Natural killer cell (primary cell): ENCODE data around the gene PTOV1. TPM values are rescaled to one million over a fixed set of nuclear protein-coding genes. Genes with fewer than 3 reads are reported as not detected.
A peak's percentile ranks its signal among the peaks of the same experiment; 100 is the strongest.
"Not testable (repeated sequence)": the region's sequence is repeated elsewhere in the genome, so short reads cannot be mapped to it uniquely, and the experiment has no call there.

Experiments used
- ATAC-seq, 3 donors: fragments of 150-1000 bp in 2 of 3; fragments of 200-7000 bp in 1 of 3; cut with Tn5 transposase; 1 replicate in 1 of 3; 2 replicates in 2 of 3; pipeline ENCODE4 v1.10.0; 2021; ENCODE audit warnings: mild to moderate bottlenecking in 2 of 3, moderate library complexity in 2 of 3
- DNase-seq, 2 donors: peaks; one replicate each; pipeline versions ENCODE4 v3.0.0 to v3.0.0-alpha.2; 2013 to 2021; ENCODE audit warnings: mixed read lengths in 1 of 2
- H3K27ac ChIP-seq: one replicate; pipeline ENCODE4 v1.5.1; 2013; ENCODE audit warnings: mild to moderate bottlenecking, low read length
- H3K27me3 ChIP-seq: one replicate; pipeline ENCODE4 v1.6.1; 2013; ENCODE audit warnings: low read length; ENCODE audit not compliant: control insufficient read depth, insufficient read depth
- H3K36me3 ChIP-seq: one replicate; pipeline ENCODE4 v1.6.1; 2013; ENCODE audit warnings: low read length; ENCODE audit not compliant: control insufficient read depth, insufficient read depth
- H3K4me1 ChIP-seq: one replicate; pipeline ENCODE4 v1.6.1; 2013; ENCODE audit warnings: low read length; ENCODE audit not compliant: control insufficient read depth, insufficient read depth
- H3K4me3 ChIP-seq: one replicate; pipeline ENCODE4 v1.5.1; 2013; ENCODE audit warnings: low read length
- H3K9me3 ChIP-seq: one replicate; pipeline ENCODE4 v1.6.1; 2013; ENCODE audit warnings: low read length; ENCODE audit not compliant: control insufficient read depth, insufficient read depth
- H3K27ac Mint-ChIP-seq, 2 donors: one replicate each; pipeline ENCODE4 v1.8.0; 2022; ENCODE audit warnings: mild to moderate bottlenecking in 2 of 2, mixed read lengths in 2 of 2, moderate library complexity in 1 of 2
- H3K27me3 Mint-ChIP-seq, 2 donors: one replicate each; pipeline ENCODE4 v1.8.0; 2022; ENCODE audit warnings: low read depth in 2 of 2, mixed read lengths in 2 of 2
- H3K36me3 Mint-ChIP-seq: one replicate; pipeline ENCODE4 v1.8.0; 2022; ENCODE audit warnings: mixed read lengths
- H3K4me1 Mint-ChIP-seq, 2 donors: one replicate each; pipeline ENCODE4 v1.8.0; 2022; ENCODE audit warnings: mixed read lengths in 2 of 2
- H3K4me3 Mint-ChIP-seq: one replicate; pipeline ENCODE4 v1.8.0; 2022; ENCODE audit warnings: mild to moderate bottlenecking, moderate library complexity, mixed read lengths
- H3K9me3 Mint-ChIP-seq, 2 donors: one replicate each; pipeline ENCODE4 v1.8.0; 2022; ENCODE audit warnings: mixed read lengths in 2 of 2
- WGBS: methylation state at CpG from one replicate; pipeline ENCODE4 v1.1.7; 2013; ENCODE audit warnings: missing lambda C conversion rate; ENCODE audit not compliant: insufficient coverage; 5-methylcytosine and 5-hydroxymethylcytosine counted together
- intact Hi-C: fragments of 100-400 bp; cut with micrococcal nuclease; formaldehyde crosslinking; loops from one replicate; pipeline ENCODE4 v1.14.2; 2022
- total RNA-seq, 4 donors: library from RNA; stranded (reverse); fragments of 120-200 nt in 1 of 4; gene quantifications; one replicate each; pipeline versions ENCODE4 v1.2.3 to v1.2.4, GENCODE V29; 2013 to 2022
- TF ChIP-seq, protein P1 (sequence below): fragments of 200-600 bp; IDR thresholded peaks from one replicate; pipeline ENCODE4 v1.8.0; 2022; ENCODE audit warnings: antibody characterized with exemption

PTOV1 gene
- total RNA-seq, 3 donors from 2014 or later (not counting 1 experiment from before 2014, with no cell fraction given) = 116 to 132 (median 128) TPM

DNA sequence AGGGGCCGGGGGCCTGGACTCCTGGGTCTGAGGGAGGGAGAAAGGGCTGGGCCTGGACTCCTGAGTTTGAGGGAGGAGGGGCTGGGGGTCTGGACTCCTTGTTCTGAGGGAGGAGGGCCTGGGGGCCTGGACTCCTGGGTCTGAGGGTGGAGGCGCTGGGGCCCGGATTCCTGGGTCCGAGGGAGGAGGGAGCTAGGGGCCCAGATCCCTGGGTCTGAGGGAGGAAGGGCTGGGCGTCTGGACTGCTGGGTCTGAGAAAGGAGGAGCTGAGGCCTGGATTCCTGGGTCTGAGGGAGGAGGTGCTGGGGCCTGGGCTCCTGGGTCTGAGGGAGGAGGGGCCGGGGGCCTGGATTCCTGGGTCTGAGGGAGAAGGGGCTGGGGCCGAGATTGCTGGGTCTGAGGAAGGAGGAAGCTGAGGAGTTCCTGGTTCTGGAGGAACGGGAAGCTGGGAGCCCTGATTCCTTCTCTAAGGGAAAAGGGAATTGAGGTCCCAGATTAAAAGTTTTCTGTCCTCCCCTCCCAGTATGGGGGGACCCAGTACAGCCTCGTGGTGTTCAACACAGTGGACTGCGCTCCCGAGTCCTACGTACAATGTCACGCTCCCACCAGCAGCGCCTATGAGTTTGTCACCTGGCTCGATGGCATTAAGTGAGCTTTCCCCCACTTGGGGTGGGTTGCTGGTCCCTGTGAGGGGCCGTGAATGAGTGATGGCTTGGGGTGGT lies 32.1 kb upstream of the PTOV1 start:
- Histone ChIP-seq H3K4me1 (peaks cover 24% of the 10 kb centered on the region), H3K27ac (peak overlapping the region; percentile 99), H3K4me3 (peak overlapping the region; percentile 98), H3K36me3 (peaks cover 7% of the 10 kb centered on the region), H3K9me3 (no peaks in the 10 kb centered on the region), H3K27me3 (no peaks in the 10 kb centered on the region)
- peak overlapping the region; percentile 98 for H3K27ac Mint-ChIP-seq
- intact Hi-C loops = loop anchor here (2.0 kb wide), 1 partner anchor 32 kb away; the partner anchor contains the start of gene PTOV1
- H3K4me3 Mint-ChIP-seq = peak overlapping the region; percentile 98
- peaks cover 19 to 35% of the 10 kb centered on the region in 2 donors for H3K4me1 Mint-ChIP-seq
- TF ChIP-seq, protein P1, sequence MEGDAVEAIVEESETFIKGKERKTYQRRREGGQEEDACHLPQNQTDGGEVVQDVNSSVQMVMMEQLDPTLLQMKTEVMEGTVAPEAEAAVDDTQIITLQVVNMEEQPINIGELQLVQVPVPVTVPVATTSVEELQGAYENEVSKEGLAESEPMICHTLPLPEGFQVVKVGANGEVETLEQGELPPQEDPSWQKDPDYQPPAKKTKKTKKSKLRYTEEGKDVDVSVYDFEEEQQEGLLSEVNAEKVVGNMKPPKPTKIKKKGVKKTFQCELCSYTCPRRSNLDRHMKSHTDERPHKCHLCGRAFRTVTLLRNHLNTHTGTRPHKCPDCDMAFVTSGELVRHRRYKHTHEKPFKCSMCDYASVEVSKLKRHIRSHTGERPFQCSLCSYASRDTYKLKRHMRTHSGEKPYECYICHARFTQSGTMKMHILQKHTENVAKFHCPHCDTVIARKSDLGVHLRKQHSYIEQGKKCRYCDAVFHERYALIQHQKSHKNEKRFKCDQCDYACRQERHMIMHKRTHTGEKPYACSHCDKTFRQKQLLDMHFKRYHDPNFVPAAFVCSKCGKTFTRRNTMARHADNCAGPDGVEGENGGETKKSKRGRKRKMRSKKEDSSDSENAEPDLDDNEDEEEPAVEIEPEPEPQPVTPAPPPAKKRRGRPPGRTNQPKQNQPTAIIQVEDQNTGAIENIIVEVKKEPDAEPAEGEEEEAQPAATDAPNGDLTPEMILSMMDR = no peak
- H3K27me3 Mint-ChIP-seq = no peaks in the 10 kb centered on the region
- H3K9me3 Mint-ChIP-seq = no peaks in the 10 kb centered on the region
- no peaks in the 10 kb centered on the region for H3K36me3 Mint-ChIP-seq
- DNase-seq (peak in 1 of 2 donors; percentile 19), ATAC-seq (no peak)
- 42% methylated on average over 16 of the region's 16 CpGs for WGBS

DNA sequence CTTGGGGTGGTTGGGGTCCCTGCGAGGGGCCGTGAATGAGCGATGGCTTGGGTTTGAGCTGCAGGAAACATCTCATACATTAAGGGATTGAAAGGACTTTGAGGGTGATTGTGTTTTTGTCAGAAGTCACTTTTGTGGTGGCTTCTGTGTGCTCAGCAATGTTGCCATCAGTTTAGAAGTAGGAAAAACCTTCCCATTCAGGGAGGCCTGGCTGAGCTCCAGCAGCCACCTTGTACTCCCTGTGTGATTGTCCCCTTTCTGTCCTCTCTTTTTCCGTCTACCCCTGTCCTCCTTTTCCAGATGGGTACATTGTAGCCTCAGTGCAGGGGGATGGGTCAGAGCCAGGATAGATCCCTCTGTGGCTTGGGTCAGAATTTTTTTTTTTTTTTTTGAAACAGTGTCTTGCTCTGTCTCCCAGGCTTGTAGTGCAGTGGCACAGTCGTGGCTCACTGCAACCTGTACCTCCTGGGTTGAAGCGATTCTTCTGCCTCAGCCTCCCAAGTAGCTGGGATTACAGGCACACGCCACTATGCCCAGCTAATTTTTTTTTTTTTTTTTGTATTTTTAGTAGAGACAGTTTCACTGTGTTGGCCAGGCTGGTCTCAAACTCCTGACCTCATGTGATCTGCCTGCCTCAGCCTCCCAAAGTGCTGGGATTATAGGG lies 31.4 kb upstream of the PTOV1 start:
- WGBS = 88% methylated on average over 7 of the region's 7 CpGs
- H3K4me1 ChIP-seq = peaks cover 24% of the 10 kb centered on the region
- intact Hi-C loops = loop anchor here (2.0 kb wide), 1 partner anchor 31 kb away; the partner anchor contains the start of gene PTOV1
- not testable (repeated sequence) for H3K27me3 ChIP-seq, H3K27me3 Mint-ChIP-seq, H3K9me3 ChIP-seq, H3K27ac ChIP-seq, H3K4me3 ChIP-seq, H3K36me3 Mint-ChIP-seq, H3K9me3 Mint-ChIP-seq, ATAC-seq, DNase-seq
- Mint-ChIP-seq H3K4me3 (peak overlapping the region; percentile 98), H3K4me1 (peaks cover 12 to 29% of the 10 kb centered on the region in 2 donors), H3K27ac (peak overlapping the region; percentile 98)
- H3K36me3 ChIP-seq = peaks cover 10% of the 10 kb centered on the region

DNA sequence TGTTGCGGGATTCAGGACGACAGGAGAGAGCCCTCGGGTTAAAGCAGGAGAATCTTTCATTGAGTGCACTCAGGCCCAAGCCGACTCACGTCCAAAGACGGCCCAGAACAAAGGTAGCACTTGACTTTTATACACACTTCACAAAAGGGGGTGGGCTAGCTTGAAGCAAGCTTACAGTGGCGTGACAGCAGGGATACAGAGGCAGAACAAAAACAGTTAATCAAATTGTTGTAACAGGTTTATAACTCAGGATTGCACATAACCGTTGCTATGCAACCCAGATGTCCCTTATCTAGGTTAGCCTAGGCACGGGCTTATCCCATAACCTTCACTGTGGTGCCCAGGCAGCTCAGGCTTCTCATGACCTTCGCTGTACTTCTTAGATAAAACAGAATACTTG lies 30.8 kb upstream of the PTOV1 start:
- Mint-ChIP-seq H3K36me3 (no peaks in the 10 kb centered on the region), H3K27ac (no peak overlapping the region), H3K4me1 (peaks cover 10 to 29% of the 10 kb centered on the region in 2 donors), H3K27me3 (no peaks in the 10 kb centered on the region), H3K9me3 (no peaks in the 10 kb centered on the region), H3K4me3 (no peak overlapping the region)
- Histone ChIP-seq H3K27me3 (no peaks in the 10 kb centered on the region), H3K4me1 (peaks cover 24% of the 10 kb centered on the region), H3K9me3 (no peaks in the 10 kb centered on the region), H3K4me3 (no peak overlapping the region), H3K27ac (no peak overlapping the region), H3K36me3 (peaks cover 10% of the 10 kb centered on the region)
- TF ChIP-seq, protein P1 = no peak
- intact Hi-C loops = no loop called here
- 97% methylated on average over 10 of the region's 10 CpGs for WGBS
- DNase-seq = no peak
- no peak for ATAC-seq

DNA sequence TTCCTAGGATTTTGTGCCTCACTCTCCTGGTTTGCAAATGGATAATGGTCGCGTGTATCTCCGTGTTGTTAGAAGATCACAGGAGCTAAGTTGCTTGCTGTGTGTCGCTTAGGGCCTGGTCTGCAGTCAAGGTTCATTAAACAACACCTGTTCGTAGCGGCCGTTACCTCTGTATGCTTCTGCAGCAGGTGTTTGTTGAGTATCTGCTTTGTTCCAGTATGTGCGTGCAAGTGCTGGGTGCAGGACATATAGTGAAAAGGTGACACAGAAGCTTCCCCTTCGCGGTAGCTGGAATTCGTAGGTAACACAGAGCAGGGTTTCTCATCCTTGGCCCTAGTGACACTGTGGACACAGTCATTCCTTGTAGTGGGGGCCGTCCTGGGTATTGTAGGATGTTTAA lies 27.5 kb upstream of the PTOV1 start:
- 89% methylated on average over 11 of the region's 12 CpGs for WGBS
- H3K27me3 Mint-ChIP-seq = no peaks in the 10 kb centered on the region
- peaks cover 12% of the 10 kb centered on the region for H3K36me3 ChIP-seq
- no peak overlapping the region for H3K27ac Mint-ChIP-seq
- H3K4me1 ChIP-seq = peaks cover 12% of the 10 kb centered on the region
- TF ChIP-seq, protein P1 = no peak
- peaks cover 14 to 22% of the 10 kb centered on the region in 2 donors for H3K4me1 Mint-ChIP-seq
- H3K36me3 Mint-ChIP-seq = no peaks in the 10 kb centered on the region
- H3K9me3 ChIP-seq = no peaks in the 10 kb centered on the region
- ATAC-seq (no peak), DNase-seq (no peak)
- H3K4me3 Mint-ChIP-seq = no peak overlapping the region
- no peaks in the 10 kb centered on the region for H3K27me3 ChIP-seq
- H3K9me3 Mint-ChIP-seq = no peaks in the 10 kb centered on the region
- no peak overlapping the region for H3K4me3 ChIP-seq
- intact Hi-C loops = no loop called here
- H3K27ac ChIP-seq = no peak overlapping the region
